Measurements from ENCODE around the gene CLDN10.

DNA sequence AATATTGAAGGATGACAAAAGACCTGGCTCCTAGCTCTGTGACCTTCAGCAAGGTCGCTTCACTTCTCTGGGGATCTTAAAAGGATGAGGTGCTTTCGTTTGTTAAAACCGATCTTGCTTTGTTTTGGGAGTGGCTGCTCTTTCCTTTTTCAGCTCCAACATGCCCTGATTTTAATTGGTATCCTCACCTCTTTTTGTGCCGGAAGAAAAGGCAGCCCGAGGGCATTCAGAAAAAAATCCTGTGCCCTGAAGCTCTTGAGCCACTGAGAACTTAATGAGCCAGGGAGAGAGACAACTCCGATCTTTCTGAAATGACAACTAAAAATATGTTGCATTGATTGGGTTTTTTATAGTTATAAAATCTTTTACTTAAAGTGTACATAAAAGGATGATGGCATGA, 19.4 kb downstream of the CLDN10 start:
- TF ChIP-seq, protein P1, sequence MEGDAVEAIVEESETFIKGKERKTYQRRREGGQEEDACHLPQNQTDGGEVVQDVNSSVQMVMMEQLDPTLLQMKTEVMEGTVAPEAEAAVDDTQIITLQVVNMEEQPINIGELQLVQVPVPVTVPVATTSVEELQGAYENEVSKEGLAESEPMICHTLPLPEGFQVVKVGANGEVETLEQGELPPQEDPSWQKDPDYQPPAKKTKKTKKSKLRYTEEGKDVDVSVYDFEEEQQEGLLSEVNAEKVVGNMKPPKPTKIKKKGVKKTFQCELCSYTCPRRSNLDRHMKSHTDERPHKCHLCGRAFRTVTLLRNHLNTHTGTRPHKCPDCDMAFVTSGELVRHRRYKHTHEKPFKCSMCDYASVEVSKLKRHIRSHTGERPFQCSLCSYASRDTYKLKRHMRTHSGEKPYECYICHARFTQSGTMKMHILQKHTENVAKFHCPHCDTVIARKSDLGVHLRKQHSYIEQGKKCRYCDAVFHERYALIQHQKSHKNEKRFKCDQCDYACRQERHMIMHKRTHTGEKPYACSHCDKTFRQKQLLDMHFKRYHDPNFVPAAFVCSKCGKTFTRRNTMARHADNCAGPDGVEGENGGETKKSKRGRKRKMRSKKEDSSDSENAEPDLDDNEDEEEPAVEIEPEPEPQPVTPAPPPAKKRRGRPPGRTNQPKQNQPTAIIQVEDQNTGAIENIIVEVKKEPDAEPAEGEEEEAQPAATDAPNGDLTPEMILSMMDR (conservative IDR thresholded peaks at IDR 0.05), result no peak
- TF ChIP-seq EZH2 (IDR thresholded peaks at IDR 0.05; ENCODE audit: low read depth), result no peak
